ENCODE data around the gene PRKN.

- TF ChIP-seq SIN3A (IDR thresholded peaks at IDR 0.05; ENCODE audit: borderline replicate concordance in 2 of 2, control insufficient read depth in 1 of 2, low read depth in 2 of 2, low read length in 2 of 2), result no peak
- no peak for TF ChIP-seq TARDBP (IDR thresholded peaks at IDR 0.05)
- TF ChIP-seq CTBP1 (IDR thresholded peaks at IDR 0.05; ENCODE audit: borderline replicate concordance), result no peak
- TF ChIP-seq SMAD3 (CRISPR knock-in tag; conservative IDR thresholded peaks at IDR 0.05), result no peak
- TF ChIP-seq MTA3 (IDR thresholded peaks at IDR 0.05; ENCODE audit: borderline replicate concordance), result no peak
Observed at GRCh38 chr6:161407115-161407514, 1320.5 kb downstream of the PRKN start.
